ENCODE results near the gene IRS1.

The IRS1 gene

DNA sequence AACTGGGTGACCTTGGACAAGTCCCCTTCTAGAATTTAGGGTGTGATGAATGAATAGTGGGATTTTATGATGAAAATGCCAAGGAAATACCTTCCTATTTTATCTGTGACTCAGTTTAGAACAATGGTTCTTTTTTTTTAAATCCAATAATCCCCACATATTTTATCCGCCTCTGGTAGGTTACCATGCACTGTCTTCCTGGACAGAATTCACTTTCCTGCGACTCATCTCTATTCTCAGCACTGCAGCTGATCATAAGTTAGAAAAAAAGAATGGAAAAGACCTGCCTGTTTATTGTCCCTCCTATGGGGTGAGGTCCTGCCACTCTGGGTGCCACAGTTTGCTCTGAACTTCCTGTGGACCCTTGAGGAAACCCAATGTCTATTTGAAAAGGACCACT is 73.1 kb downstream of the IRS1 start:
- no peak for DNase-seq (ENCODE audit: low read depth)

DNA sequence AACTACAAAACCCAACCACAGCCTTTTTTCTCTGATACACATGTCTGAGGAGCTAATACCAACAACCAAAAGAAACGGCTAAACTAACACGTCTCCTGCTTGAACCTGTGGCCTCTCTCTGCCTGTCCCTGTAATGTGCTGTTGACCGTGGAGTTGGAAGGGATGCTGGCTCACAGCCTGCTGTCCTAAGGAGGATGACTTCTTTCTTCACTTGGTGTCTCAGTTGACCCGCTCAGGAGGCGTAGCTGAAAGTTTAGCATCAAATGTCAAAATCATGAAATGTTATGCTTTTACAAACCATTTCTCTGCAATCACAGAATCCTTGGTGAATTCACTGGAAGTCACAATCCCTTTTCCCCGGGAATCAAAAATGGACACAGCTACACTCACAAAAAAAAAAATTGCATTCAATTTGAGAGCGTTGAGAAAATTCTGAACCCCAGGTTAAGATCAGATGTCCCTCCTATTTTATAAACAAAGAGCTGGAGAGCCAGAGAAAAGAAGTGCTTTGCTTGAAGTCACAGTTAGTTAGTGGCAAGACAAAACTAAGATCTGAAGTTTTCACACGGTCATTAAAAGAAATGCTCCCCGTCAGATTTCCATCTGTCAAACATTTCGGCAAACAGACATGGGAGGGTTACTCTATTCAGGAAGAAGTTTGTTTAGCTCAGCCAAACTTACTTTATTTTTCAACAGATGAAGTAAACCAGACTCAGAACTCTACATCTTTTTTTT is 74.3 kb downstream of the IRS1 start:
- no peak for DNase-seq (ENCODE audit: low read depth)

DNA sequence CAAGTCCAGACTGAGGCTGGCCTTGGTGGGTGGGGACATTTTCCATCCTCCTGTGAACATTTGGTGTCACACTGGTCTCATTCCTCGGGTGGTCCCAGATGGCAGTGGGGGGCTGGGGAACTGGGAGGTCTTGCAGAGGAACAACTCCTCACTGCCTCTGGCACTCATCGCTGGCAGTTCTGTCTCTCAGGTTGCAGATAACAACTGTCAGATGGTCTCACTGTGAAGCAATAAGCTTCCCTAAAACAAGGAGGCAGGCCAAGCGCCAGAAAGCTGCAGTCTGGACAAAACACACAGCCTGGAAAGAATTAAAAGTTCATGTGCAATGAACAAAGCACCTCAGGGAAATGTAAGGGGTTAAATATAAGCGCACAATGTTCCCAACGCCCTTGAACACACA is 78.1 kb downstream of the IRS1 start:
- DNase-seq (ENCODE audit: low read depth): no peak

DNA sequence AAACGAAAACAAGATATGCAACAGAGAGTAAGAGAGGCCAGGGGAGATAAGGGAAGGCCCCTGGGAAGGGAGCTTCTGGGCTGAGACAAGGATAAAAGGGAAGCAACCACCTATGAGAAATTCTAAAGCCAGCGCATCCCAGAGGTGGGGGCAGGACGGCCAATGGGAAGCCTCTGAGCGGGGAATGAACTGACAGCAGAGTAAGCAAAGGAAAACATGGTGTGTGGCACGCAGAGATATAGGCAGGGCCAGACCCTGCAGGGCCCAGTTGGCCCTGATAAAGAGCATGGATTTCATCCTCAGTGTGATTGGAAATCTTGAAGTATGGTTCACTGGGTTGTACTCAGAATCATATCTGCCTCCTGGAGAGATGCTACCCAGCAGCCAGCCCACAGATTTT is 78.7 kb downstream of the IRS1 start:
- no peak for DNase-seq (ENCODE audit: low read depth)

DNA sequence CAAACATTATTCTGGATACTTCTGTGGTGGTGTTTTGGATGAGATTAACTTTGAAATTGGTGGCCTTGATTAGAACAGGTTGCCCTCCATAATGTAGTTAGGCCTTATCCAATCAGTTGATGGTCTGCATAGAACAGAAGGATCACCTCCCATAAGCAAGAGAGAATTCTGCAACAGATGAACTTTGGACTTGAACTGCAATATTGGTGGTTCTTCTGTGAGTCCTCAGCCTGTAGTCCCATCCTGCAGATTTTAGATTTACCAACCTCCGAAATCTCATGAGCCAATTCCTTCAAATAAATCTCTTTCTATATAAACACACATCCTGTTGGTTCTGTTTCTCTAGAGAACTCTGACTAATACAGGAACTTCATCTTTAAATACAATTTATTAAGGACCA is 81.9 kb downstream of the IRS1 start:
- no peak for DNase-seq (ENCODE audit: low read depth)

DNA sequence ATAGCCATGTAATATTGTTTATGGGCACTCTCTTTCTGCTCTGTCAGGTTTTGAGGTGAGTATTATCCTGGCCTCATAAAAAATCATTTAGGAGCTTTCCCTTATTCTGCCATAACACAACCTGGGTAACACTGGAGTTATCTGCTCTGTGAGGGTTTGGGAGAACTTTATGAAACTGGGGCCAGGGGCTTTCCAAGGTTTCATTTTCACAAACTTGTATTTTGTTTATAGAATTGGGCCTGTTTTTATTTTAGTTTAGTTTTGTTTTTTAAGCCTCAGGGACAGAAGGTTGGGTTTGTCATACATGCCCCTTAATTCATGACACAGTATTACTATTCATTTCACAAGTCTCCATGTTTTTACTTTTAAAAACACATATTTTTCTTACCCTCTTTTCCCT is 83.5 kb downstream of the IRS1 start:
- no peak for DNase-seq (ENCODE audit: low read depth)

DNA sequence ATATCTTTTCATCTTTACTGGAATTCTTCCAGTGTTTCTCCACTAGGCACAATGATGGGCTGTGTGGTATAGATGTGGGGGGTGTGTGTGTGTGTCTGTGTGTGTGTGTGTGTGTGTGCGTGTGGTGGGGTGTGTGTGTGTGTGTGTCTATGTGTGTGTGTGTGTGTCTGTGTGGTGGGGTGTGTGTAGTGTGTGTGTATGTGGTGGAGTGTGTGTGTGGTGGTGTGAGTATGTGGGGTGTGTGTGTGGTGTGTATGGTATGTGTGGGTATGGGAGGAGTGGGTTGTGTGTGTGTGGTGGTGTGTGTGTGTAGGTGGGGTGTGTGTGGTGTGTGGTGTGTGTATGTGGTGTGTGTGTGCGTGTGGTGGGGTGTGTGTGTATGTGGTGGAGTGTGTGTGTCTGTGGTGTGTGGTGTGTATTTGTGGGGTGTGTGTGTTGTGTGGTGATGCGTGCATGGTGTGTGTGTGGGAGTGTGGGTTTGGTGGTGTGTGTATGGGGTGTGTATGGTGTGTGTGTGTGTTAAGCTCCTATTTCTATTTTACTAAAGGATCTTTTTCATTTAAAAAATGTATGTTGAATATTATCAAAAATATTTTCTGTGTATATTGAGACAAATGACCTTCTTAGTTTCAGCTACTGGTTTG is 84.2 kb downstream of the IRS1 start:
- DNase-seq (ENCODE audit: low read depth): no peak

DNA sequence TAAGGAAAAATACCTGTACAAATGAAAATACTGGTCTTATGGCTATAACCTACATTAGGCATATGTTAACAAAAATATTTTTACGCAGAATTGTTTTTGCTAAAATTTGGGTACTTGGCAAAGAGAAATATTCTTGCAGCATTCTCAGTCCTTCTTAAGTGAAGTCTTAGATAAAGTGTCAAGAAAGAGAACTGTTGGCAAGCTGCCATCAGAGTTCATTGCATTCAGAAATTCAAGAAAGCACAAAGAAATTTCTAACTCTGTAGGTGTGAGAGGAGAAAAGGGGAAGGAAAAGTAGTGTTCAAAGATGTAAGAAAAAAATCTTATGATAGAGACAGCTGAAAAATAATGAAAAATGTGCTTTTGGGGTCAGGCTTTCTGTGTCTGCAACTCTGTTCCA is 86.7 kb downstream of the IRS1 start:
- DNase-seq (ENCODE audit: low read depth): no peak

DNA sequence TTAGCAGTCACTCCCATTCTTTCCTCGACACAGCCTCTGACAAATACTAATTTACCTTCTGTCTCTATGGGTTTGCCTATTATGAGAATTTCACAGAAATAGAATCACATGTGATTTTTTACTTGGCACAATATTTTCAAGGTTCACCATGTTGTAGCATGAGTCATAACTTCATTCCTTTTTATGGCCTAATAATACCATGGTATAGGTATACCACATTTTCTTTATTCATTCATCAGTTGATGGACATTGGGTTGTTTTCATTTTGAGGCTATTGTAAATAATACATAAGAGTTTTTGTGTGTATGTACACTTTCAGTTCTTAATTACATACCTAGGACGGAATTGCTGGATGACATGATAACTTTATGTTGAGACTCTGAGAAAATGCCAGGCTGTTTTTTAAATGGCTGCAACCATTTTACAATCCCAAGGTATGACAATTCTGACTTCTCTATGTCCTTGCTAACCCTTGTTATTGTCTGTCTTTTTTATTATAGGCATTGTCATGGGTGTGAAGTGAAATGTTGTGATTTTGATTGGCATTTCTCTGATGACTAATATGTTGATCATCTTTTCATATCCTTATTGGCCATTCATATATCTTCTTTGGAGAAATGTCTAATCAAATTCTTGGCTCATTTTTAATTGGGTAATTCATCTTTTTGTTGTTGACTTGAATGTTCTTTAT is 87.9 kb downstream of the IRS1 start:
- no peak for DNase-seq (ENCODE audit: low read depth)

DNA sequence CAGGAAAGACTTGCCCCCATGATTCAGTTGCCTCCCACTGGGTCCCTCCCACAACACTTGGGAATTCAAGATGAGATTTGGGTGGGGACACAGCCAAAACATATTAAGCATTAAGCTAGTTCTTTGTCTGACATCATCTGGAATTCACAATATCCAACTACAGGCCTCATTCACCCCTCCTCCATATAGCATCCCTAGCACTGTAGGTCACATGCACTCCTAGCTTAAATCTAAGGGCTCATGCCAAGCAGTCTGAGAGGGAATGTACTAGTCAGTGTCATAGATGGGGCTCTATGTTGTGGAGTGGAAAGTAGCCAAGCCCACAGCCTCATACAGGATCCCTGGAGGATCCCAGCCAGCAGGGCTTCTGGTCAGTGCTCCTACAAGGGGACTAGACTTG is 92.1 kb downstream of the IRS1 start:
- DNase-seq (ENCODE audit: low read depth): no peak

DNA sequence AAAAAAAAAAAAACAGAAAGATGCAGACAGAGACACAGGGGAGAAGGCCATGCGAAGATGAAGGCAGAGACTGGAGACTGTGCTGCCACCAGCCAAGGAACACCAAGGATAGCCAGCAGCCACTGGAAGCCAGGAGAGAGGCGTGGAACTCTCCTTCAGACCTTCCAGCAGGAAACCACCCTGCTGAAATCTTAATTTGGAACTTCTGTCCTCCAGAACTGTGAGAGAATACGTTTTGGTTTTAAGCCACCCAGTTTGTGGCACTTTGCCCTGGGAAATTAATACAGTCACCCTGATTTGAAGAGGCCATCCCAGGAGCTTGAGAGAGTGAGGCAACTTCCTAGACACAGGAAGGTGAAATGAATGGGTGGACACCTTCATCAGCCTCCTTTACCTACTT is 93.7 kb downstream of the IRS1 start:
- no peak for DNase-seq (ENCODE audit: low read depth)

DNA sequence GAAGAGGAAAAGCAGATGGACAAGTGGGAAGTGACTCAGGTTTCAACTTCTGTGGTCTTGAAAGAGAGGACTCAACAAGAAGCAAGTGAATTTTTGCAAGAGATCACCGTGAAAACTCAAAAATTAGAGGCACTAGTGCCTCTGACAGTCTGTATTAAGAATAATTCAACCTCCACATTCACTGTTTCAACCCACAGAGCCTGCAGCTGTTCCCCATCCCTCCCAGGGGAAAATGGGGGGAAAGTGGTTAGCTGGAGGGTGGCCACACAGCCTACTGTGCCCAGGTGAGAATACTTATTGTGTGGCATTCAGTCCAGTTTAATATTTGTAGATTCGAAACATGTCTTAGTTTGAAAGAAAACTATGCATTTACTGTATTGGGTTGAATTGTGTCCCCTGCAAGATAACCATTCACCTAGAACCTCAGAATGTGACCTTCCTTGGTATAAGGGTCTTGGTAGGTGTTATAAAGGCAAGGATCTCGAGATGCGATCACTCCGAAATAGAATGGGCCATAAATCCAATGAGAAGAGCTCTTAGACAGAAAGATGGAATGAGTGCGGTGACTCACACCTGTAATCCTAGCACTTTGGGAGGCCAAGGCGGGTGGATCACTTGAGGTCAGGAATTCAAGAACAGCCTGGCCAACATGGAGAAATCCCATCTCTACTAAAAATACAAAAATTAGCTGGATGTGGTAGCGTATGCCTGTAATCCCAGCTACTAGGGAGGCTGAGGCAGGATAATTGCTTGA is 94.3 kb downstream of the IRS1 start:
- DNase-seq (ENCODE audit: low read depth): no peak

DNA sequence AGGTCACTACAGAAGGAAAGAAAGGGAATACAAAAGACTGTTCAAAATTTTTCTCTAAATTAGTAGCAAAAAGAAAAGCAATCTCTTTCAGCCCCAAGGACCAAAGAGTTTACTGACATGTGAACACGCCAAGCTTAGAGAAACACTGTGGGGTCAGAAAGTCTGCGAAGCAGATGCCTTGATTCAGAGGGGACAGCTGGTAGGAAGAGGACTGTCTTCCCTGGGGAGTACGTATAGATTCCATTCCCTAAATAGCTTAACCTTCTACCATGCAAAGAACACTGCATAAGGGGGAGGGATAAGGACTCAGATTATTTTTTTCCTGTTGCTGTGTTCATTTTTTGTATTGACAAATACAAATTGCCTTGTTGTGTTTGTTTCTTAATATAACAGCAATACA is 96.1 kb downstream of the IRS1 start:
- DNase-seq (ENCODE audit: low read depth): no peak

DNA sequence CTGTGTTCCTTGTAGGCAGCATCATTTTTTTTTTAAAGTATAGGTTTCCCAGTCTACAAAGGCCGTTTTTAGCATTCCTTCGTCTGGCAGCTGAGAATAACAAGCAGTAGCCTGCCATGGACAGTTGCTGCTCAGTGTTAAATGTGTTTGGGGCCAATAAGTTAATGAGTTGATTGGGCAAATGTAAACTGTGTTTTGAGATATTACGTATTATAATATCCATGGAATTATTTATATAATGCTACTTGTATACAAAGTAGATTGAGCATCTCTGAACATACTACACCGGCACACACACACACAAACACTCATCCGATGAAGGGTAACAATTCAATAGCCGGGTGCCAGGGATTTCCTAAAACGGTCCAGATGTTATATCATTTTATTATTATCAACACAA is 97.2 kb downstream of the IRS1 start:
- DNase-seq (ENCODE audit: low read depth): no peak

DNA sequence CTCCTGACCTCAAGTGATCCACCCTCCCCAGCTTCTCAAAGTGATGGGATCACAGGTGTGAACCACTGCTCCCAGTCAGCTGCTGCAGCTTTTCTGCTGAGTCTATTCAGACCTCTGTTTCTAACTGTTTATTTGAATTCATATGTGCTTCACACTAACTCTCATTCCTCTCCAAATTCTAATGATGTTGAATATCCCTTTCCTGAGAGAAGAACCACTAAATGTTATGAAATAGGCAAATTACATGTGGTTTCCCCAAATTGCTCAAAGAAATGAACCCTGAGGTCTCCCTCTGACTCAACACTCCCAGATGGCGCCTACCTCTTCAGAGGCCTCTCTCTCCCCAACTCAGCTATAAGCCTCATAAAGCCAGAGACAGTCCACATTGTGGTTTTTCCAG is 98.6 kb downstream of the IRS1 start:
- DNase-seq (ENCODE audit: low read depth): no peak

DNA sequence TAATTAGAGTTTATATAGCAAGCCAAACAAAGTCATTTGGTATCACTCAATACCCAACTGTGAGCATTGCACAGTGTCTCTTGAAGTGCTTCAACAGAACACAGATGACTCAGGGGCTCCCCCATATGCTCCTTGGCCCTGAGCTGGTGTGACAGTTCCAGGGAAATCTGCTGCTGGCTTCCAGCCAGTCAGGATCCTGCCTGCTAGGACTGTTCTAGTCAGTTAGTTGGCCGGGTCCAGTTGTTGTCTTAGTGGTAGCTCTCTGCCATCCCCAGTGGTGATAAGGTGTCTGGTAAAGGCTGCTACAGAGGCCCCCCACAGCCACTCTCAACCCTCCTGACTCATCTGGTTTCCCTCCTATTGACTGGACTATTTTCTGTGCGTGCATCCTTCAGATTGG is 100.3 kb downstream of the IRS1 start:
- no peak for DNase-seq (ENCODE audit: low read depth)

DNA sequence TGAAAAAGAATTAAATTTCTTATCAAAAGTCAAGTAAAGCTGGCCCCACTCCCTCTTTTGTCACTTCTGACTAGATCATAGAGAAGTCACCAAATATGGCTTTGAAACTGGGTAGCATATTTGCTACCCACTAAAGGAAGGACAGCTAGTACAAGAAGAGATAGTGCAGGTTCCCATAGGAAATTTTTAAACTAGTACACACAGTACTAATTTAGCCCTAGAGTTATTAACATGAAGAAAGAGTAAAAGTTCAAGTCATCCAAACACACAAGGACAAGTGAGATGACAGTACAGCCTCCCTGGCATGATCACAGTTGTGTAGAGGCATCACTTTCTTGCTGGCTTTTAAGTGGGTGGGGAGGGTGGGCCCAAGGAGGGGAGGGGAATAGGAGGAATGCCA is 100.9 kb downstream of the IRS1 start:
- DNase-seq (ENCODE audit: low read depth): no peak

DNA sequence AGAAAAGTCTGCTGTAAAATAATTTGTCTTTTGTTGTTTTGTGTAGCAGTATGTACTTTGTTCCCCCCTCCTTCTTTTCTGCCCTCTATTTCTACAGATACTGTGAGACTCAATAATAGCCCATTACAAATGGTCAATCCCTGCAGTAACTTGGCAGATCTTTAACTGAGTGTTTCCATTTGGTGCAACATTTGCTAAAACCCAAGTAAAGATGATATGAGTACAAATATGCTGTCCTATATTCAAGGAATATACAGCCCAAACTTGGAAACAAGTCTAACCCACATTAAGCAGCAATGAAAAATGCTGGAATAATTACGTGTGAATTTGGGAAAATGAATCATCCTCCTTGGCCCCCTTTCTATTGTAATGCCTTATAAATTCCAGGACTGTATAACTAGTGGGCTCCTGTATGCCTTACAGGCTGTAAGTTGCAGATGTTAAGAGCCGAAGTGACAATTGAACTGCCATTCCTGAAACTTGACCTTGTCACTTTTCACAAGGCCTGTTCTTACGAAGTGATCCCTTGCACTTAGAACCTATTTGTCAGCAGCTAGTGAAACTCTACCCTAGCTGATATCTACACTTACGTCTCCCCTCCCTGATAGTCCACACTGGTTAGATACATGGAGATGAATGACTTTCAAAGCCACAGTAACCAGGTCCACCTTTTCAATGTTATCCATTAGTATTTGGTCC is 104.9 kb downstream of the IRS1 start:
- no peak for DNase-seq (ENCODE audit: low read depth)

DNA sequence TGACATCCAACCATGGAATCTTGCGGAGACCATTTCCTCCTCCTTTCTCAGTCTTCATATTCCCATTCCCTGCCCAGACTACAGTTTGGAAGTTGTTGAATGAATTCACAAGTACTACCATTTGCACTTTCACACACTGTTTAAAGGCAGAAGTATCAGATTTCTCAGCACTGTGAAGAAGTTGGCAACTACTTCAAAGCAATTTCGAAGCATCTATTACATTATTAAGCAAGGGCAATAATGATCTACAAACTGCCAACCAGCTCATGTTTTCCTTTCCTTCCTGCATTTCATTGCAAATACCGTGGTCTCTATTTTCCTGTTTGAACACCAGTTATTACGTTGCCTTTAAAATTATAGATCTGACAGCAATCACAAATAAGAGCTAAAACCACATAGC is 105.5 kb downstream of the IRS1 start:
- DNase-seq (ENCODE audit: low read depth): no peak

DNA sequence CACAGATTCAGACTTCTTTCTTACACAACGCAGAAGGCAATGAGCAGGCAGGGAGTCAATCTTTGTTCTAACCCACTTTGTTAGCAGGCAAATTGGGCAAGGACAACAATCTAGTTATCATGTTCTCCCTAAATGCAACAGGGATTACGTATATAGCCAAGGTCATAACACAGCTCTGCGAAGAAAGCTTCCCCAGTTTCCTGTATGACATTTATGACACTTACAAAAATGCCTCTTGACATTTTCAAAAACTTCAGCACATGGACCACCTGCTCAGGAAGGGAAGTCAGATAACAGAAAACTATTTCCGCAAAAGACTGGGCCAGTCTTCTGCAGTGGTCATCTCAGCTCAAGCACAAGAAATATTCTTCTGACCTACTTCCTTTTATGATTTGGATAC is 106.1 kb downstream of the IRS1 start:
- no peak for DNase-seq (ENCODE audit: low read depth)

DNA sequence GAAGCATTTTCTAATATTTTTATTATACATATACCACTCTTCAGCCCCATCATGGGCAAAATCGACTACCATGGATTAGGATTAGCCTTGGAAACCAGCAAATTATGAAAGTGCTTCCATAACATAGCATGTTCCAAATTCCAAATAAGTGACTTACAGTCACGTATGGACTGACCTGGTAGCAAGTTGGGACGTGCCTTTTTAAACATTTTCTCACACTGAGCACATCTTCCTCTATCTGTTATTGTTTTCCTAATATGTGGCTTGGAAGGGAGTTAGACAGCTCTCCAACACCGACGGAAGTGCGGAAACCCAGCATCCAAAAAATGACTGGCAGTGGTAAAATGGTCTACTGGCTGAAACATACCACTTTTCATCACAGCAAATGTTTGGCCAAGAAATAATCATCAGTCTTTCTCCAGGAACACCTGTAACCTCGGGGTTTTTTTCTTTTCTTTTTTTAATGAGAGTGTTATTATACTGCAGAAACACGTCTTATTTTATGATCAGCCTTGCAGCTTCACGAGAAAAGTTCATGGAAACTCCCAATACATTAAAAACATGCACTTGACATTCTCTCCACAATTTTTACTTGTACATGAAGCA is 107.0 kb downstream of the IRS1 start:
- DNase-seq (ENCODE audit: low read depth): no peak

DNA sequence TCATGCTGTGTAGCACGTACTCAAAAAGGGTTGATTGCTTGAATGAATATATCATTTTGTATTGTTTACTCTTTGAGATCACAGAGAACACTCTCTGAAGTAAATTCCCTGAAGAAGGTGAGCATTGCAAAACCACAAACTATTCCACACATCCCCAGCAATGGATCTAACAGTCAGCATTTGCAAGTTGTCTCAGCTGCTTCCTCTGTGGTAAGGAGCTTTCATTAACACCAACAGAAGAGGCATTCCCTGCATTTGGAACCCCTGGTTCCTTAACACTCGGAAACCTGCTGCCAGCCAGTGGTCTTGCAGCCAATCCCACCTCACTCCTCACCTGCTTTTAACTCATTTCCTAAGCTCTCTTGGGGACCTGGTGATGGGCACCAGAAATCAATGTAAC is 108.4 kb downstream of the IRS1 start:
- DNase-seq (ENCODE audit: low read depth): no peak

Measured in stimulated activated CD8-positive, alpha-beta memory T cell treated with anti-CD3 and anti-CD28 coated beads, Interleukin-4, amount 100 ng/mL, for 24 hours (primary cell).